ENCODE results near the gene CCNI.

Gene CCNI

GRCh38 chr4:77104791-77105540 lies 29.2 kb upstream of the CCNI start:
- no peak for DNase-seq
- H3K79me2 ChIP-seq (ENCODE audit: low read length): no peaks in the 10 kb centered on the region

GRCh38 chr4:77104388-77104787 lies 28.6 kb upstream of the CCNI start:
- Histone ChIP-seq H3K9me3 (replicated peaks; ENCODE audit: insufficient read depth, low read length) (no peaks in the 10 kb centered on the region), H3K4me1 (ENCODE audit: low read length) (no peaks in the 10 kb centered on the region), H2AFZ (ENCODE audit: low read length) (no peak overlapping the region), H3K27ac (ENCODE audit: low read length) (no peak overlapping the region), H3K9ac (ENCODE audit: low read length) (no peak overlapping the region), H3K79me2 (ENCODE audit: low read length) (no peaks in the 10 kb centered on the region), H3K36me3 (replicated peaks; ENCODE audit: insufficient read depth, low read length) (no peaks in the 10 kb centered on the region), H4K20me1 (ENCODE audit: insufficient read depth, low read length) (no peaks in the 10 kb centered on the region), H3K4me3 (ENCODE audit: low read length) (no peak overlapping the region), H3K27me3 (replicated peaks; ENCODE audit: insufficient read depth, low read length) (no peaks in the 10 kb centered on the region), H3K4me2 (ENCODE audit: low read depth, low read length) (no peak overlapping the region), H3K9me2 (replicated peaks; ENCODE audit: insufficient read depth, low read length) (no peaks in the 10 kb centered on the region), H3F3A (ENCODE audit: insufficient read depth, low read length) (no peaks in the 10 kb centered on the region)
- DNase-seq: no peak
- TF ChIP-seq EZH2 (optimal IDR thresholded peaks at IDR 0.05; ENCODE audit: low read depth, low read length): no peak
- TF ChIP-seq, protein P1, sequence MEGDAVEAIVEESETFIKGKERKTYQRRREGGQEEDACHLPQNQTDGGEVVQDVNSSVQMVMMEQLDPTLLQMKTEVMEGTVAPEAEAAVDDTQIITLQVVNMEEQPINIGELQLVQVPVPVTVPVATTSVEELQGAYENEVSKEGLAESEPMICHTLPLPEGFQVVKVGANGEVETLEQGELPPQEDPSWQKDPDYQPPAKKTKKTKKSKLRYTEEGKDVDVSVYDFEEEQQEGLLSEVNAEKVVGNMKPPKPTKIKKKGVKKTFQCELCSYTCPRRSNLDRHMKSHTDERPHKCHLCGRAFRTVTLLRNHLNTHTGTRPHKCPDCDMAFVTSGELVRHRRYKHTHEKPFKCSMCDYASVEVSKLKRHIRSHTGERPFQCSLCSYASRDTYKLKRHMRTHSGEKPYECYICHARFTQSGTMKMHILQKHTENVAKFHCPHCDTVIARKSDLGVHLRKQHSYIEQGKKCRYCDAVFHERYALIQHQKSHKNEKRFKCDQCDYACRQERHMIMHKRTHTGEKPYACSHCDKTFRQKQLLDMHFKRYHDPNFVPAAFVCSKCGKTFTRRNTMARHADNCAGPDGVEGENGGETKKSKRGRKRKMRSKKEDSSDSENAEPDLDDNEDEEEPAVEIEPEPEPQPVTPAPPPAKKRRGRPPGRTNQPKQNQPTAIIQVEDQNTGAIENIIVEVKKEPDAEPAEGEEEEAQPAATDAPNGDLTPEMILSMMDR (IDR thresholded peaks at IDR 0.05; ENCODE audit: low read length): no peak
- no peak for TF ChIP-seq EZH2phosphoT487 (IDR thresholded peaks at IDR 0.05; ENCODE audit: low read length)

More at GRCh38 chr4:77104791-77105540, 29.2 kb upstream of the CCNI start:
- Histone ChIP-seq H4K20me1 (ENCODE audit: insufficient read depth, low read length) (no peaks in the 10 kb centered on the region), H3K27ac (ENCODE audit: low read length) (no peak overlapping the region), H3K36me3 (replicated peaks; ENCODE audit: insufficient read depth, low read length) (no peaks in the 10 kb centered on the region), H3K9me2 (replicated peaks; ENCODE audit: insufficient read depth, low read length) (no peaks in the 10 kb centered on the region), H3F3A (ENCODE audit: insufficient read depth, low read length) (no peaks in the 10 kb centered on the region), H3K9me3 (replicated peaks; ENCODE audit: insufficient read depth, low read length) (no peaks in the 10 kb centered on the region), H3K27me3 (replicated peaks; ENCODE audit: insufficient read depth, low read length) (no peaks in the 10 kb centered on the region), H3K9ac (ENCODE audit: low read length) (no peak overlapping the region), H2AFZ (ENCODE audit: low read length) (no peak overlapping the region), H3K4me3 (ENCODE audit: low read length) (no peak overlapping the region), H3K4me1 (ENCODE audit: low read length) (no peaks in the 10 kb centered on the region), H3K4me2 (ENCODE audit: low read depth, low read length) (no peak overlapping the region)
- no peak for TF ChIP-seq EZH2phosphoT487 (IDR thresholded peaks at IDR 0.05; ENCODE audit: low read length)
- no peak for TF ChIP-seq EZH2 (optimal IDR thresholded peaks at IDR 0.05; ENCODE audit: low read depth, low read length)
- TF ChIP-seq, protein P1 (IDR thresholded peaks at IDR 0.05; ENCODE audit: low read length): no peak

GRCh38 chr4:77100234-77100633 lies 24.4 kb upstream of the CCNI start:
- H3K4me1 ChIP-seq (ENCODE audit: low read length): peaks cover 3% of the 10 kb centered on the region; the same call in 1 of the 2 replicates
- H3K9me2 ChIP-seq (replicated peaks; ENCODE audit: insufficient read depth, low read length): no peaks in the 10 kb centered on the region
- no peaks in the 10 kb centered on the region for H3K9me3 ChIP-seq (replicated peaks; ENCODE audit: insufficient read depth, low read length)
- H3K4me2 ChIP-seq (ENCODE audit: low read depth, low read length): no peak overlapping the region
- TF ChIP-seq EZH2 (optimal IDR thresholded peaks at IDR 0.05; ENCODE audit: low read depth, low read length) (no peak), EZH2phosphoT487 (IDR thresholded peaks at IDR 0.05; ENCODE audit: low read length) (no peak)
- TF ChIP-seq, protein P1 (IDR thresholded peaks at IDR 0.05; ENCODE audit: low read length): no peak
- H2AFZ ChIP-seq (ENCODE audit: low read length): no peak overlapping the region
- DNase-seq: no peak
- H3K27ac ChIP-seq (ENCODE audit: low read length): no peak overlapping the region
- no peaks in the 10 kb centered on the region for H3K79me2 ChIP-seq (ENCODE audit: low read length)
- H4K20me1 ChIP-seq (ENCODE audit: insufficient read depth, low read length): no peaks in the 10 kb centered on the region
- no peaks in the 10 kb centered on the region for H3F3A ChIP-seq (ENCODE audit: insufficient read depth, low read length)
- no peak overlapping the region for H3K9ac ChIP-seq (ENCODE audit: low read length)
- H3K4me3 ChIP-seq (ENCODE audit: low read length): no peak overlapping the region
- no peaks in the 10 kb centered on the region for H3K27me3 ChIP-seq (replicated peaks; ENCODE audit: insufficient read depth, low read length)
- no peaks in the 10 kb centered on the region for H3K36me3 ChIP-seq (replicated peaks; ENCODE audit: insufficient read depth, low read length)

Measured in MM.1S (cell line).